Measurements from ENCODE around the gene STAP2. TPM values are rescaled to one million over a fixed set of nuclear protein-coding genes. Genes with fewer than 3 reads are reported as not detected.

STAP2 gene
- total and polyA plus RNA-seq, 12 donors, result 0.56 to 9.1 (median 2.1) TPM

DNA sequence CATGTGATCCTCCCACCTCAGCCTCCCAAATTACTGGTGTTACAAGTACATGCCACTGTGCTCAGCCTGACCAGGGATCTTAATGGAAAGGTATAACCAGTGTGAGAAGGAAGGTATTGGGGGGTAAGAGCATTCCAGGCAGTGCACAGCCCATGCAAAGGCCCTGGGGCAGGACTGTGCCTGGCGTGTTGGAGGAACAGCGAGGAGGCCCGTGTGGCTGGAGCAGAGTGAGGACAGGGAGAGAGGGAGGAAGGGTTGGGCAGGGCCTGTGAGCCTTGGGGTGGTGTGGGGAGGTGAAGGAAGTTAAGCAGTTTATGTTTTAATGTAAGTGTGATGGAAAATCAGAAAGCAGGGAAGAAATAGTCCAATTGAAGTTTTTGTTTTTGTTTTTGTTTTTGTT, 38.0 kb downstream of the STAP2 start:
- peaks cover 0 to 6% (median 0%) of the 10 kb centered on the region in 9 donors for H3K4me1 ChIP-seq
- no peak for DNase-seq
- TF ChIP-seq, protein P1, sequence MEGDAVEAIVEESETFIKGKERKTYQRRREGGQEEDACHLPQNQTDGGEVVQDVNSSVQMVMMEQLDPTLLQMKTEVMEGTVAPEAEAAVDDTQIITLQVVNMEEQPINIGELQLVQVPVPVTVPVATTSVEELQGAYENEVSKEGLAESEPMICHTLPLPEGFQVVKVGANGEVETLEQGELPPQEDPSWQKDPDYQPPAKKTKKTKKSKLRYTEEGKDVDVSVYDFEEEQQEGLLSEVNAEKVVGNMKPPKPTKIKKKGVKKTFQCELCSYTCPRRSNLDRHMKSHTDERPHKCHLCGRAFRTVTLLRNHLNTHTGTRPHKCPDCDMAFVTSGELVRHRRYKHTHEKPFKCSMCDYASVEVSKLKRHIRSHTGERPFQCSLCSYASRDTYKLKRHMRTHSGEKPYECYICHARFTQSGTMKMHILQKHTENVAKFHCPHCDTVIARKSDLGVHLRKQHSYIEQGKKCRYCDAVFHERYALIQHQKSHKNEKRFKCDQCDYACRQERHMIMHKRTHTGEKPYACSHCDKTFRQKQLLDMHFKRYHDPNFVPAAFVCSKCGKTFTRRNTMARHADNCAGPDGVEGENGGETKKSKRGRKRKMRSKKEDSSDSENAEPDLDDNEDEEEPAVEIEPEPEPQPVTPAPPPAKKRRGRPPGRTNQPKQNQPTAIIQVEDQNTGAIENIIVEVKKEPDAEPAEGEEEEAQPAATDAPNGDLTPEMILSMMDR (IDR thresholded peaks at IDR 0.05), result no peak
- H3K27me3 ChIP-seq, result peaks cover 0 to 43% (median 30%) of the 10 kb centered on the region in 7 donors
- no peaks in the 10 kb centered on the region for H3K36me3 ChIP-seq
- H3K9me3 ChIP-seq, result no peaks in the 10 kb centered on the region
- no peak overlapping the region for H3K27ac ChIP-seq
- H3K4me3 ChIP-seq, result no peak overlapping the region
- no peak for ATAC-seq
- intact Hi-C loops (cut with DNase I), result no loop called here
- WGBS, 2 donors, result 90 to 92% methylated on average over 3 of the region's 3 CpGs

GRCh38 chr19:4298810-4299550, 39.6 kb downstream of the STAP2 start:
- Histone ChIP-seq H3K9me3 (no peaks in the 10 kb centered on the region), H3K27ac (no peak overlapping the region), H3K27me3 (peaks cover 0 to 37% (median 22%) of the 10 kb centered on the region in 7 donors), H3K4me1 (no peaks in the 10 kb centered on the region), H3K4me3 (no peak overlapping the region), H3K36me3 (no peaks in the 10 kb centered on the region)
- TF ChIP-seq, protein P1 (IDR thresholded peaks at IDR 0.05), result no peak
- 76 to 88% methylated on average over 8 of the region's 8 CpGs for WGBS, 2 donors
- DNase-seq (no peak), ATAC-seq (no peak)
- intact Hi-C loops (cut with DNase I), result no loop called here

GRCh38 chr19:4297901-4298809, 40.5 kb downstream of the STAP2 start:
- Histone ChIP-seq H3K4me3 (no peak overlapping the region), H3K27me3 (peaks cover 0 to 36% (median 21%) of the 10 kb centered on the region in 7 donors), H3K4me1 (no peaks in the 10 kb centered on the region), H3K9me3 (no peaks in the 10 kb centered on the region), H3K36me3 (no peaks in the 10 kb centered on the region), H3K27ac (no peak overlapping the region)
- TF ChIP-seq, protein P1 (IDR thresholded peaks at IDR 0.05), result no peak
- ATAC-seq, result no peak
- DNase-seq, result no peak
- WGBS, 2 donors, result 67 to 68% methylated on average over 27 of the region's 27 CpGs
- intact Hi-C loops (cut with DNase I), result no loop called here

DNA sequence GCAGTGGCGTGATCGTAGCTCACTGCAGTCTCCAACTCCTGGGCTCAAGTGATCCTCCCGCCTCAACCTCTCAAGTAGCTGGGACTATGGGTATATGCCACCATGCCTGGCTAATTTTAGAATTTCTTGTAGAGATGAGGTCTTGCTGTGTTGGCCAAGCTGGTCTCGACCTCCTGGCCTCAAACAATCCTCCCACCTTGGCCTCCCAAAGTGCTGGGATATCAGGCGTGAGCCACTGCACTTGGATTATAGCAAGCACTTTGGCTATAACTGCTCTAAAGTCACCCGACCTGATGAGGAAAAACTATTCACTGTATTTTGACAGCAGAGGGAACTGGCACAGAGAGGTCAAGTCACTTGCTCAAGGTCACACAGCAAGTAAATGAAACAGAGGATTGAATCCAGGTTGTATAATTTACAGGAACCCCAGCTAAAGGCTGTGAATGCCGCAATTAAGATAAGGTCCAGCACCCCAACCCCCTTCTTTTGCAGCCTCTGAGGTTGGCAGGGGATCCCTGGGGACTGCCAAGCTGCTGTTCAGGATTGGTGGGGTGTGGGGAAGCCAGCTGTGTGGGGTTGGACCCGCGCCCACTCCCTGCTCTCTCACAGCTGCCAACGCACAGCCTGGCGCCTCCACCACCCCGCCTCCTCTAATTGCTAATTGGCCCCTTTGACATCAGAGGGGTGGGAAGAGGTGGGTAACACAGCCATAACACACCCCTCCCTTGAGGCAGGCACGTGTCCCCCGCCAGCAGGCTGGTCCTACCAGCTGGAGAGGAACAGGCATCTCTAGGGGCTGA, 42.5 kb downstream of the STAP2 start:
- ATAC-seq (peak in 1 of 8 donors; percentile 33), DNase-seq (no peak)
- 55 to 56% methylated on average over 13 to 14 of the region's 14 CpGs for WGBS, 2 donors
- H3K9me3 ChIP-seq, result no peaks in the 10 kb centered on the region
- H3K36me3 ChIP-seq, result no peaks in the 10 kb centered on the region
- H3K27ac ChIP-seq, result no peak overlapping the region
- intact Hi-C loops (cut with DNase I), result no loop called here
- H3K4me1 ChIP-seq, result no peaks in the 10 kb centered on the region
- no peak overlapping the region for H3K4me3 ChIP-seq
- H3K27me3 ChIP-seq, result peaks cover 0 to 43% (median 19%) of the 10 kb centered on the region in 7 donors
- TF ChIP-seq, protein P1 (IDR thresholded peaks at IDR 0.05), result no peak

All from heart right ventricle (tissue), 16 donors.